ENCODE measurements around the gene KDM2A.

DNA sequence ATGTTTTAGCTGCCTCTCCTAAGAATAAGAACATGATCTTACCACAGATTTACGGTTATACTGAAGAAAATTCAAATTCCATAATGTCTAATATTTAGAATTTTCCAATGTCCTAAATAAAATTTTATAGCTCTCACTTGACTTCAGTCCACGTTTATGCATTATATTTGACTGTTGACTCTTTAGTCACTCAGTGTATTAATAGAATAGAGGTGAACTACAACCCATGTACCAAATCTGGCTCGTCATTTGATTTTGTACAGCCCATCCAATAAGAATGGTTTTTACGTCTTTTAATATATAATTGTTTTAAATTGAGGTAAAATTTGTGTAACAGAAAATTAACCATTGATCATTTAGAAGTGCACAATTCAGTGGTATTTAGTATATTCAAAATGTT, 34.9 kb downstream of the KDM2A start:
- no peak for TF ChIP-seq POLR2A (IDR thresholded peaks at IDR 0.05)
- TF ChIP-seq CTCF (IDR thresholded peaks at IDR 0.05): no peak

All from prostate gland (tissue), 2 donors.